ENCODE results near the gene TTC28.
"Not testable (repeated sequence)": the region's sequence is repeated elsewhere in the genome, so short reads cannot be mapped to it uniquely, and the experiment has no call there.

TTC28 gene

DNA sequence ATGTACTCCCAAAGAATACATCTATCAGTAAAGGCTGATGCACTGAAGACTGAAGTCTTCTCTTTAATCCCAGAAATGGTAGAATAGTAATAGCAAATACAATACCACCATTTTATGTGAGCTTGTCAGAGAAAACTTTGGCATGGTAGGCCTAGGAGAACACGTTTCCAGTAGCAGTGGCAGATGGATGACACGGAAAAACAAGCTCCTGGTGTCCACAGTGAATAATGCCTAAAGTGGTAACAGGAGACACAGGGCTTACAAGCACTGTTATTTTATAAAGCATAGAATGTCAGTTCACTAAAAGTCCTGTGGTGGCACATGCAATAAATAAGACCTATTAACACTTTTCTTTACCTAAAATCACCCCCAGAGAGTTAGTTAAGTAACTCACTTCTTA is 277.6 kb downstream of the TTC28 start:
- no peak for DNase-seq

DNA sequence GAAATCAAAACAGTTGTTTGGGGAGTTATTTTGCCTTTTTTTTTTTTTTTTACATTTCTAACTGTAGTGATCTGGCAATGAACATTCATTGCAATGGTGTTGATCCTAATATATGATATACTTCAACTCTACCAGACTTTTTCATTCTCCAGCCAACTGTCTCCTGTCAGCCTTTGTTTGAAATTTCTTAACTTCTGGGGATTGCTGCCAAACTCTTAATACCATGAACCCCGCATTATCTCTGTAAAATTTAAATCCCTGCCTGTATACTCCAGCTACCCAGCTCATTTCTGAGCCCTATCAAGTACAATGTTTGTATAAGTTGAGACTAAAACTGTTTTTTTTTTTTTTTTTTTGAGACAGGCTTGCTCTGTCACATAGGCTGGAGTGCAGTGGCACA is 280.7 kb downstream of the TTC28 start:
- no peak for DNase-seq

DNA sequence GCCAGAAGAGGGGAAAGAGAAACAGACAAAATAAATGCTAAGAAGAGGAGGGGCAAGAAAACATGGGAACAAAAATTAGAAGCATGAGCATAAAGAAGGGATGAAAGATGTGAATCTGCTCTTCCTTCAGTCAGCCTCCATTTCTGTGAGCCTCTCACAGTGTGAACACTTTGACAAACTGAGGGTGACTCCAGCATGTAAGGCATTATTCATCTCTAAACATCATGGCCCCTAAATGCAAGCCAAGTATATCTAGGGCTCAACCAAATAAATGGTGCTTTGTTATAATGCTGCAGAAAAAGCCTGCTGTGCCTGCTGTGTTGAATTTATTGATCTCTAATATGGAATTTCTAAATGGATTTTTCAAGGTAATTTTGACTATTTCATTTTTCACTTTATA is 281.3 kb downstream of the TTC28 start:
- DNase-seq, result no peak

DNA sequence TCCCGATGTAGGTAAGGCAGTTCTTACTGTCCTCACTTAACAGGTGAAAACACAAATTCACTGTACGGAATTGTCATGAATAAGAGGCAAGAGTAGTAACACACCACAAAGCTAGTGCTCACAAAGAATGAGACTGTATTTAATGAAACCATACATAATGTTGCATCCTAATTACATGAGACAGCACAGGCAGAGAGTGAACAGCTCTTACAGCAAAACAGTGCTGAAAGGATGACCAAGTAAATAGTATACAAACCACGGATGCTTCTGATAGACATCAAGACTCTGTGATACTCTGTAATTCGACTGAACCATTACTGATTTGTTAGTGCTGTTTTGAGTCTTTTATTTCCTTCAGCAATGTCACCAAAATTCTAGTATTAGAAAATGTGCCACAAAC is 282.3 kb downstream of the TTC28 start:
- DNase-seq, result no peak

DNA sequence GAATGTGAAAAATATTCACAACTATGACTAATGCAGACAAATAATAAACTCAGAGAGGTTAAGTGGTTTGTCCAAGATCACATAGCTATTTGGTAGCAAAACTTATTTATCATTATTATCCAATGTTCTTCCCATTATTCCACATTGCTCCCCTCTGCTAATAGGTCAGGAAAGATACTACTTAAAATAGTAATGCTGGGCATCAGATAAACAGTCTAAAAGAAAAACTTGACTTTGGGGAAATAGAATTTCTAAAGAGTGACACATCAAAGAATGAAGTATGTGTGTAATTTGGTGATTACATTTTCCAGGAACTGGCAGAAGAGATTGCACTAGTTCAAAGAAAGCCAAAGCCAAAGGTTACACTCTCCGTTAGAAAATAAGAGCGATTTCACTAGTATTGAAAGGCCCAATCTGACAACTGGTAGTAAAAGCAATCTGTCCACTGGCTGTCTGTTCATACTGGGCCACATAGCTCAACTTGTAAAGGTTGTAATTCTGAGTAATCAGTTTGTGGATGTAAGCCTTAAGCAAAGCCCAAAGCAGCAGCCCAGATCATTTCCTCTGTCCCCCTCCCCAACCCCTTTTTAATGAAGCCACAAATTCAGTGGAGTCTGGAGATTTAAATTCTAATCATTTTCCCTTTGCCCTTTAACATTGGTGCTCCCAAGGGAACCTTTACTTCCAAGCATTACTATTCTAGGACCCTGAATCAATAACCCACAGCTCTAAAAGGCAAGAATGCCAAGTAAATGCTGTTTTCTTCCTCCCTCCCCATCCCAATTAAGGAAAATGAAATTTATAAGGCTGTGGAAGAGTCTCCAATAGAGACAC is 283.5 kb downstream of the TTC28 start:
- DNase-seq, result peak; percentile 36 to 60

DNA sequence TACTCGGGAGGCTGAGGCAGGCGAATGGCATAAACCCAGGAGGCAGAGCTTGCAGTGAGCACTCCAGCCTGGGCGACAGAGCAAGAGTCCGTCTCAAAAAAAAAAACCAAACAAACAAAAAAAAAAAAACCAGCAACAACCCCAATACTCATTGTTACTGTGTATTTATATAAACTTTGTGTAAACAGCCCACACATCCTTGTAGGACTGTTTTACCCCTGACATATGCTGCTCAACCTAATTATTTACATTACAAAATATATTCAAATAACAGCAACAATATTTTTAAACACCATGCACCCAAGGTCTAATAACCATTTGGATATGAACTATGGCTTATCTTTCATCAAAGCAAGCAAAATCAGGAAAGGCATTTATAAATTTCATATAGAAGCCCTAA is 284.1 kb downstream of the TTC28 start:
- DNase-seq, result no peak

DNA sequence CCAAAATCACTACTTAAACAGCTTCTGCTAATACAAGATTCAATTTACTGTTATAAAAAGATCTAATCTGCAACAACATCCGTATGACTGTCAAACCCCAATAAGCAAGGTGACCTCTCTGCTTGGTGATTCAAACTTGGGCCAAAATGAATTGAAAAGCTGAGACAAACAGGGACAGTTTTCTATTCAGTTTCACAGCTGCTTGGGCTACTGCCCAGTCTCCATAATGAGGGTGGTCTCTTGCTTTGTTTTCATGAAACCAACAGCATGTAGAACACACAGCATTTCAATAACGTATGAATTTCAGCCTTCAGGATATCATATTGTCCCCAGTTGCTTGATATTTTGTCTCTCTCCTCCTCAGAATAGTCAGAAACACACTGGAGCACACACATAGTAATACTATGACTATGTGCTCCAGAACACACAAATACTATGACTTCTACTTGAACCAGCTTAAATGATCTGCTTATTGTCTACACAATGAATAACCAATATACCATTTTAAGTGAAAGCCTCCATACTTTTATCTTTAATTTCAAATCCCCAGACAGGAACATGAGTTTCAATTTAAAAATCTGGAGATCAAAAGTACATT is 285.0 kb downstream of the TTC28 start:
- DNase-seq, result no peak

DNA sequence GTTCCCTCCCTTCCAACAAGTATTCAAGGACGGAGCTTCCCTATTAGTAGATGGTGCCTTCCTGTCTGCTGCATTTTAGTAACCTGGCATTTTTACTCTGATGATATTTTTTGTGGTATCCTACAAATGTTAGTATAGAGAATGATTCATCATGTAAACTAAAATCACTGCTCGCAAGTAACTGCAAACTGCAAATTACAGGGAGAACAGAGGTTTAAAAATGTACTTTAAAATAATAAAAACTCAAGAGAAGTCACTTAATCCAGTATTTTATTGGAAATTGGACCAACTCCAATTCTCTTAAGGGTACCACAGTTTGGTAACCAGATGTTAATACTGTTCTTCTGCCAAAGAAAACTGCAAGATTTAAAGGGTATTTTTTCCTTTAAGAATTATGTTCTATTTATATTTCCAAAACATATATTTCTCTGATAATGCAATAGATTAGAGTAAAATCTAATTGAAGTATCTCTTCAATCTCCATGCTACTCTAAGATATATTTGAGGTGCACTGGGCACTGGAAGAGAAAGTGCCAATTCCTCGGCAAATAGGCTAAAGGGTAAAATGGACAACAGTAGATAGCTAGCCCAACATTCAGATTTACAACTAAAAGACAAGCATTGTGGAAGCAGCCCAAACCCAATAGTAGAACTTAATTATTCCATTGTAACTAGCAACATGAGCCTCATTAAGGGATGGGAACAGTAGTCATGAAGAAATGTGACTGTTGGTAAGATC is 298.0 kb downstream of the TTC28 start:
- no peak for DNase-seq

DNA sequence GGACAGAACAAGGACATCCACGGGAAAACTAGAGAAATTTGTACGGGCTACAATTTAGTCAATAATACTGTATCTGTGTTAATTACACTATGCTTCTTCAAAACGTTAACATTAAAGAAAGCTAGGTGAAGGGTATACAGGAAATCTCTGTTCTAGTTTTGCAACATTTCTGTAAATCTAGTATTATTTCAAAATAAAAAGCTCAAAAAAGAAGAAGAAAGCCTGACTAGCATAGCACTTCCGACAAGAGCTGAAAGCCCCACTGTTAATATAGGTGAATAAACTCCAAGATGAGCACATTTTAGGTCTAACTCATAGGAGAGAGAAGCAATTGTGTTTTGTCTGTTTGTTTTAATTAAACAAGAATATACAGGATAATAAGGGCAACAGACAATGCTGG is 299.7 kb downstream of the TTC28 start:
- peak; percentile 27 to 51 for DNase-seq

DNA sequence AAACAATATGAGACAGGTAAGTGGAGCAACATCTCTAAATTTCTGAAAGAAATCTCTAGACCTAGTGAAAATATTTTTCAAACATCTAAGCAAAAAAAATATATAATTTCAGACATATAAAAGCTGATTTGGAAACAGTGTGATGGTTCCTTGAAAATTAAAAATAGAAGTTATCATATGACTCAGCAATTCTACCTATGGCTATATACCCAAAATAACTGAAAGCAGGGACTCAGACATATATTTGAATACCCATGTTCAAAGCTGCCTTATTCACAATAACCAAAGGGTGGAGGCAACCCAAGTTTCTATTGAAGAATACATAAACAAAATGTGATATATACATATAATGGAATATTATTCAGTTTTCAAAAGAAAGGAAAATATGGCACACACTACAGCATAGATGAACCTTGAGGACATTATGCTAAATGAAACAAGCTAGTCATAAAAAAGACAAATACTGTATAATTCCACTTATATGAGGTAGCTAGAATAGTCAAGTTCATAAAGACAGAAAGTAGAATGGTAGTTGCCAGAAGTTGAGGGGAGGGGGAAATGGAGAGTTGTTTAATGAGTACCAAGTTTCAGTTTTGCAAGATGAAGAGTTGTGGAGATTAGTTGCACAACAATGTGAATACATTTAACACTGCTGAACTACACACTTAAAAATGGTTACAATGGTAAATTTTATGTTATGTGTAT is 300.4 kb downstream of the TTC28 start:
- peak; percentile 21 to 31 for DNase-seq

DNA sequence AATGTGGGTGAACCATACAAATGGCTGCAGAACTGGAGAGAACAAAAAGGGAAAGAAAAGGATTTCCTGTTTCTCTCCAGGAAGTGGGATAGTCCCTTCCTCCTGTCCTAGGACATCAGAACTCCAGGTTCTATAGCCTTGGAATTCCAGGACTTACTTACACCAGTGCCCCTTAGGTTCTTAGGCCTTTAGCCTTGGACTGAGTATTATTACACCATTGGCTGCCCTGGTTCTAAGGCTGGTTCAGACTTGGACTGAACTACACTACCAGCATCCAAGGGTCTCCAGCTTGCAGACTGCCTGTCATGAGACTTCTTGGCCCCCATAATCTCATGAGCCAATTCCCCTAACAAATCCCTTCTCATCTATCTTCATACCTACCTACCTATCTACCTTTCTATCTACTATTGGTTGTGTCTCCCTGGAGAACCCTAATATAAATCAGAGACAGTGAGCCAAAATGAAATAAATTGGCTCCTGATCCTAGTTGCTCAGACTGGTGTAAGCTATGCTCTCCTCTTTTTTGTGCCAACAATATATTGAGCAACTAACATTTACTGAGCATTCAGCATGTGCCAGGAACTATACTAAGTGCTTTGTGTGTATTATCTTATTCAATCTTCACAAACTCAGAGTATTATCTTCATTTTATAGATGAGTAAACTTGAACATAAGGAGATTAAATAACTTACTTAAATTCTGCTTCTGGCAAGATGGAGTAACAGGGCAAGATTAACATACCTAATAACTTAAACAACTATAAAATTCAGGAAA is 303.7 kb downstream of the TTC28 start:
- DNase-seq, result no peak

DNA sequence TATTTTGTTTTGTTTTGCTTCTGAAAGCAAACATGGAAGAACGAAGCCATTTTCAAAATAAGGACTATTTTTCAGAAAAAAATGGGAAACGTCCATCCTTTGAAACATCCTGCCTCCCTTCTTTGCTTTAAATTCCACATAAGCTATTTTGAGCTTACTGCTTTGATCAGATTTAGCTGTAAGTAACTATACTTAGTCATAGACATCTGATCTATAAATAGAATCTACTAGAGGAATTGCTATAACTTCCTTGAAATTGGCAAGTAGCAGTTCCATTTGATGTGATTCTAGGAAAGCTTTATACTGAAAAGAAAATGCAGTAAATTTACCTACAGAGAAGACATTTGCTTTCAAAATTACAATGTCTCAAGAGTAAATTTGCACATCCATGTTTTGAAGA is 305.8 kb downstream of the TTC28 start:
- DNase-seq, result peak; percentile 25 to 69

DNA sequence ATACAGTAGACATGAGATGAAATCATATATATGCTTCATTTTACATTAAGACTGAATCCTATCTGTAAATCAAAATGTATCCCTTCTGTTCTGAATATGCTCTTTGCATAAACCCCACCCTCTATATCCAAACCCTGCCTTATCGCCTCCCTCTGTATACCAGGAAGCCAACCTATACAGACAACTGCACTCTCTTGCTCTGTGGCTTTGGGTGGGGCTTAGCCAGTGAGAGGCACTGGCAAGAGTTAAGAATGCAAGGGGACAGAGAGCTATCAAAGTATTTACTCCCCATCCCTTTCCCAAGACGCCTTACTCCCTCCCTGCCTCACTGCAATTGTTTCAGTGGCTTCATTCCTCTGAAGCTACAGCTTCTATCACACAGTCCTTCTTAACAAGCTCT is 309.8 kb downstream of the TTC28 start:
- DNase-seq, result no peak

DNA sequence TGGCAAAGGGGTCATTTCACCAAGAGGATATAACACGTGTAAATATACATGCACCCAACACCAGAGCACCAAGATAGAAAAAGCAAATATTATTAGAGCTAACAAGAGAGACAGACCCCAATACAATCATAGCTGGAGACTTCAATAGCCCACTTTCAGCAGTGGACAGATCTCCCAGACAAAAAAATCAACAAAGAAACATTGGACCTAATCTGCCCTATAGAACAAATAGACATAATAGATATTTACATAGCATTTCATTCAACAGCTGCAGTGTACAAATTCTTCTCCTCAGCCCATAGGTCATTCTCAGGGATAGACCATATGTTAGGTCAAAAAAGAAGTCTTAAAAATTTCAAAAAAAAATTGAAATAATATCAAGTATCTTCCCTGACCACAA is 312.8 kb downstream of the TTC28 start:
- no peak for DNase-seq

DNA sequence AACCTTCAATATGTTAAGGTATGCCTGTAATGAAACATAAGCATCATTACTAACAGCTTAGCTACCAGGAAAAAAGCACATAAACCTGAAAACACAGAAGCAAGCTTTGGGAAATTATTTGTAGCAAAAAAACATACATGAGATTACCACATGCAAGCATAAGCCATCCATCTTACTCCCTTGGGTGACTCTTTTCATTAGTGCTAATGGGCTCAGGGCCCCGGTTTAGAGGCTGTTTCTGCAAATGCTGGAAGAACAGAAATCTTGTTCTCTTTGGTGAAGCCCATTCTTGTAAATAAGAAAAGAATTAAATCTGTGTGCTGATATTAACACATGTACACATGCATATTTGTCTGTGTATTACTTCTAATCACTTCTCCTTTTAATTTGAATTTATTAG is 314.3 kb downstream of the TTC28 start:
- no peak for DNase-seq

DNA sequence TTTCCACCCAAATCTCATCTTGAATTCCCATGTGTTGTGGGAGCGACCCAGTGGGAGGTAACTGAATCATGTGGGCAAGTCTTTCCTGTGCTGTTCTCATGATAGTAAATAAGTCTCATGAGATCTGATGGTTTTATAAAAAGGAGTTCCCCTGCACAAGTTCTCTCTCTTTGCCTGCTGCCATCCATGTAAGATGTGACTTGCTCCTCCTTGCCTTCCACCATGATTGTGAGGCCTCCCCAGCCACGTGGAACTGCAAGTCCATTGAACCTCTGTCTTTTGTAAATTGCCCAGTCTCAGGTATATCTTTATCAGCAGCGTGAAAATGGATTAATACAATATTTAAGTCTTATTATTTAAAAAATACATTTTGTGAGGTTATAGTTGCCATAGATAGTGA is 315.5 kb downstream of the TTC28 start:
- not testable (repeated sequence) for DNase-seq

DNA sequence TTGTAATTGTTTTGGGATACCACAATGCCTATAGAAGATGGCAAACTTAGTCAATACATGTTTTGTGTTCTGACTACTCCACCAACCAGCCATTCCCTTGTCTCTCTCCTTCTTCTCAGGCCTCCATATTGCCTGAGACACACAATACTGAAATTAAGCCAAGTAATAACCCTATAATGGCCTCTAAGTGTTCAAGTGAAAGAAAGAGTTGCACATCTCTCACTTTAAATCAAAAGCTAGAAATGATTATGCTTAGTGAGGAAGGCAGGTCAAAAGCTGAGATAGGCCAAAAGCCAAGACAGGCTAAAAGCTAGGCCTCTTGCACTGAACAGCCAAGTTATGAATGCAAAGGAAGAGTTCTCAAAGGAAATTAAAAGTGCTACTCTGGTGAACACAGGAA is 318.7 kb downstream of the TTC28 start:
- no peak for DNase-seq

DNA sequence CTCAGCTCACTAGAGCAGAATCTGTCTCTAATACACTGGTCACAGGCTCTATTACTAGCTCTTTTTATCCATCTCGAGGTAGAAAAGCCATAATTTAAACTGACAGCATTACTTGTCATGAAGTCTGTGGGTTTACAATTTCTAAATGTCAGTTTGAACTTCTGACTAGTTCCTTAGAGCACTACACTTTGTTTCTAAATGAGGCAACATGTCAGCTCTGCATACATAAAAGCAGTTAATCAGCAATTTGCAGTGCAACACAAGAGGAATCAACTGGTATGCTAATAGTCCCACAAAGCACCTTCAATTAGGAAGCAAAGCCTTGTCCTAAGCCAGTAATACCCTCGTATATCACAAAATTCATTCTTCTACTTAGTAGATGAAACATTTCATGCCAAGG is 321.3 kb downstream of the TTC28 start:
- DNase-seq, result peak in 1 of 2 donors; percentile 29

DNA sequence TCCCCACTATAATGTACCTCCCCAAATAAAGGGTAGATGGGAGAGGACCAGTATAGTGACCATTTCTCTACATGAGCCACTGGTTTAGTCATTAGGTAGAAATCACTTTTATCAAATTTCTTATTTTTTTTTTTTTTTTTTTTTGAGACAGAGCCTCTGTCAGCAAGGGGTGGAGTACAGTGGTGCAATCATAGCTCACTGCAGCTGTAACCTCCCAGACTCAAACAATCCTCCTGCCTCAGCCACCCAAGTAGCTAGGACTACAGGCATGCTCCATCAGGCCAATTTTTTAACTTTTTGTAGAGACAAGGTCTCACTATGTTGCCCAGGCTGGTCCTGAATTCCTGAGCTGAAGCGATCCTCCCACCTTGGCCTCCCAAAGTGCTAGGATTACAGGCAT is 322.4 kb downstream of the TTC28 start:
- DNase-seq, result no peak

DNA sequence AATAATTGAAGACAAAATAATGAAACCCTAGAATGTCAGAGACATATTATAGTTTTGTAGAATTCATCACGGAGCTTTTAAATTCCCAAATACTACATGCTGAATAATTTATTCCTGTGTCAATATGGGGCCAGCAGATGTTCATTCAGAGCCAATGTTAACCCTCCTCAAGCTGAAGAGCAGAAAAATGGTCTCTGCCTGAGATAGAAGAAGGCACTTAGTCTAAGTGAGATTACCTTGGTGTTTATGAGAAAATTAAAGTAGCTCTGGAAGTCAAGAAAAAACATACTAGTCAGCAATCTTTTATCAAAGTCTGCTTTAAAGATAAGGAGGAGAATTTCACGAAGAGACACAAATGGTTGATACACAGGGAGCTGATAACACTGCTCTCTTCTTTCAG is 328.2 kb downstream of the TTC28 start:
- no peak for DNase-seq

DNA sequence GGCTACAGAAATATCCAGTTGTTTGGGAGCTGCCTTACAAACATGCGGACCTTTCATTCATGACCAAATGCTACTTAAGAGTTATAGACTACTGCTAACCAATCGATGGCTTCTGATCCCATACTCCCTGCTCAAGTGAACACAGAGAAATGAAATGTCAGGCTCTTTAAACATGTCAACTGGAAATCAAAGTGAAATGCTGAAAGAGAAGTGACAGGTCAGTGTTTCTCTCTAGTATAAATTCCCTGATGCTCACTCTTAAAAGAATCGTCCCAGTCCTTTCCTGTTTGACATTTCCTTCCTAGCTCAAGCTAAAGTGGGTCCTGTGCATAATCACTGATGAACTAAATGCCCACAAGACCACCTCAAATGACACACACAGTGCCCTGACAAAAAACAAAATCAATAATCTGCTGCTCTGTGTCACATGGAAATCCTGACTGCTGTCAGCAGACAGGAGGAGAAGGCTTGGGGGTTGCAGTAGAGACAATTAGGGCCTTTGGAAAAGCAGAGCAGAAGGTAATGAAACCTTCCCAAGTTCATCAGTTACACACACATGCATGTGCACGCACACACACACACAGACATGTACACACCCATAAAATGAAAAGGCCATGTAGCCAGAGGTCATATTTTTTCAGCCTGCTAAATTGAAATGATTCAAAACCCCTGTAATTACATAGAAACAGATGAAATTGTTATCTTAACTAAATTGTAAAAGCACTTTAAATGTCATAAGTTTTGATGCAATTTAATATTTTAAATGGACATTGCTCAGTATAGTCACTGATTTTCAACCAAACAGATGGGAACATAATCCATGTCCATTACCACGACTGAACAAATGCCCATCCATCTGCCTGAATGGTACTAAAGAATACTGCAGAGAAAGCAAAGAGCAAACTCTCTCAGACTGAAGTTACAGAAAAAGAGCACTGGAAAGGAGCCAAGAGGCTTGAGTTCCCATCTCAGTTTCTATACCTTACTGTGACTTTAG is 330.7 kb downstream of the TTC28 start:
- no peak for DNase-seq

Measured in inflammatory macrophage treated with lipopolysaccharide for 1 hour (primary cell).